CD4-positive, alpha-beta T cell treated with Interleukin-6 for 4 hours (primary cell): ENCODE measurements around the gene GYPB.
"Not testable (repeated sequence)": the region's sequence is repeated elsewhere in the genome, so short reads cannot be mapped to it uniquely, and the experiment has no call there.

ENCODE experiments used
- DNase-seq: peaks from one replicate; pipeline ENCODE4 v3.0.0-alpha.2; 2020; ENCODE audit warnings: mixed read lengths

GYPB gene

GRCh38 chr4:144019277-144019676 is at the start of gene GYPB:
GYPB (minus strand) TSS chr4:144019380; CDS start chr4:144019287, 93 bp downstream.
- DNase-seq = not testable (repeated sequence)

- not testable (repeated sequence) for DNase-seq
Measured at GRCh38 chr4:144061556-144061955, 42.4 kb upstream of the GYPB start.

- not testable (repeated sequence) for DNase-seq
Measured at GRCh38 chr4:144060234-144060859, 41.2 kb upstream of the GYPB start.

- DNase-seq = no peak
Measured at GRCh38 chr4:144056800-144057199, 37.6 kb upstream of the GYPB start.

GRCh38 chr4:144055336-144055735 is 36.2 kb upstream of the GYPB start:
- DNase-seq = not testable (repeated sequence)

GRCh38 chr4:144051494-144051893 is 32.3 kb upstream of the GYPB start:
- not testable (repeated sequence) for DNase-seq

GRCh38 chr4:144050631-144051030 is 31.5 kb upstream of the GYPB start:
- DNase-seq = not testable (repeated sequence)

- not testable (repeated sequence) for DNase-seq
Measured at GRCh38 chr4:144049495-144050424, 30.6 kb upstream of the GYPB start.

GRCh38 chr4:144044936-144045335 is 25.8 kb upstream of the GYPB start:
- DNase-seq = not testable (repeated sequence)

GRCh38 chr4:144032580-144032979 is 13.4 kb upstream of the GYPB start:
- DNase-seq = not testable (repeated sequence)

- DNase-seq = not testable (repeated sequence)
Measured at GRCh38 chr4:144031875-144032274, 12.7 kb upstream of the GYPB start.

GRCh38 chr4:144031369-144031768 is 12.2 kb upstream of the GYPB start:
- DNase-seq = not testable (repeated sequence)

GRCh38 chr4:144030708-144031107 is 11.5 kb upstream of the GYPB start:
- DNase-seq = not testable (repeated sequence)

- DNase-seq = not testable (repeated sequence)
Measured at GRCh38 chr4:144026682-144027081, 7.5 kb upstream of the GYPB start.

GRCh38 chr4:144024399-144025053 is 5.3 kb upstream of the GYPB start:
- DNase-seq = not testable (repeated sequence)

GRCh38 chr4:144022772-144023400 is 3.7 kb upstream of the GYPB start:
- DNase-seq = not testable (repeated sequence)

GRCh38 chr4:144021336-144021990 is 2.3 kb upstream of the GYPB start:
- DNase-seq = not testable (repeated sequence)

GRCh38 chr4:144018223-144019000 is 768 bp downstream of the GYPB start:
- not testable (repeated sequence) for DNase-seq

GRCh38 chr4:144017271-144017670 is 1.9 kb downstream of the GYPB start:
- not testable (repeated sequence) for DNase-seq

- DNase-seq = not testable (repeated sequence)
Measured at GRCh38 chr4:144016057-144016605, 3.0 kb downstream of the GYPB start.

- no peak for DNase-seq
Measured at GRCh38 chr4:144014808-144015207, 4.4 kb downstream of the GYPB start.
